ENCODE measurements around the gene TGFBR2.

The TGFBR2 gene

GRCh38 chr3:30605005-30605404 is 1.4 kb upstream of the TGFBR2 start:
- Histone ChIP-seq H3K9ac (ENCODE audit: low read length) (no peak overlapping the region), H3K4me3 (ENCODE audit: low read length) (no peak overlapping the region), H3K9me3 (ENCODE audit: control insufficient read depth, low read length) (no peaks in the 10 kb centered on the region), H3K4me1 (ENCODE audit: control insufficient read depth, insufficient read depth, low read length) (peaks cover 18% of the 10 kb centered on the region), H3K36me3 (ENCODE audit: control insufficient read depth, insufficient read depth, low read length) (no peaks in the 10 kb centered on the region), H3K27me3 (ENCODE audit: control insufficient read depth, insufficient read depth, low read length) (no peaks in the 10 kb centered on the region)

DNA sequence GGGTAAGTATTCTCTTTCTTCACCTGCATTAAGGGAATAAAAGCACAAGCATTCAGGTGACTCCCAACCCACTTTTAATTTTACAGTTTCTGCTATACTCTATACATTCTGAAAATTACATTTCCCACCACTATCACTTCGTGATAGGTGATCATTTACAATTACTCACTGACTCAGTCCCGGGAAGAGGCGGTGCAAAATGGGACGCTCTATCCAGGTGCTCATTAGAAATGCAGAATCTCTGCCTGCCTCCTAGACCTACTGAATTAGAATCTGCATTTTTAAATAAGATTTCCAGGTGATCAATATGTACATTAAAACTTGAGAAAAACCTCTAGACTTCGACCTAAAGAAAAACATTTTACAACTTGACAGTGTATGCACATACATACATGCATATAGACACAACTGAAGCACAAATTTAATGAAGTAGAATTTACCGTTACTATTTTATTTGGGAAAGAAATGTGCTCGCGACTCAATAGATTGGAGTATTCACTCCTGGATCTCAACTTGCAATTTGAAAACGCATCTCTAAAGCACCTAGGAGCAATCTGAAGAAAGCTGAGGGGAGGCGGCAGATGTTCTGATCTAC is 598 bp upstream of the TGFBR2 start:
- Histone ChIP-seq H3K9me3 (ENCODE audit: control insufficient read depth, low read length) (no peaks in the 10 kb centered on the region), H3K36me3 (ENCODE audit: control insufficient read depth, insufficient read depth, low read length) (no peaks in the 10 kb centered on the region), H3K4me3 (ENCODE audit: low read length) (peak overlapping the region; percentile 27), H3K27me3 (ENCODE audit: control insufficient read depth, insufficient read depth, low read length) (no peaks in the 10 kb centered on the region), H3K9ac (ENCODE audit: low read length) (peak overlapping the region; percentile 90), H3K4me1 (ENCODE audit: control insufficient read depth, insufficient read depth, low read length) (peaks cover 20% of the 10 kb centered on the region)

DNA sequence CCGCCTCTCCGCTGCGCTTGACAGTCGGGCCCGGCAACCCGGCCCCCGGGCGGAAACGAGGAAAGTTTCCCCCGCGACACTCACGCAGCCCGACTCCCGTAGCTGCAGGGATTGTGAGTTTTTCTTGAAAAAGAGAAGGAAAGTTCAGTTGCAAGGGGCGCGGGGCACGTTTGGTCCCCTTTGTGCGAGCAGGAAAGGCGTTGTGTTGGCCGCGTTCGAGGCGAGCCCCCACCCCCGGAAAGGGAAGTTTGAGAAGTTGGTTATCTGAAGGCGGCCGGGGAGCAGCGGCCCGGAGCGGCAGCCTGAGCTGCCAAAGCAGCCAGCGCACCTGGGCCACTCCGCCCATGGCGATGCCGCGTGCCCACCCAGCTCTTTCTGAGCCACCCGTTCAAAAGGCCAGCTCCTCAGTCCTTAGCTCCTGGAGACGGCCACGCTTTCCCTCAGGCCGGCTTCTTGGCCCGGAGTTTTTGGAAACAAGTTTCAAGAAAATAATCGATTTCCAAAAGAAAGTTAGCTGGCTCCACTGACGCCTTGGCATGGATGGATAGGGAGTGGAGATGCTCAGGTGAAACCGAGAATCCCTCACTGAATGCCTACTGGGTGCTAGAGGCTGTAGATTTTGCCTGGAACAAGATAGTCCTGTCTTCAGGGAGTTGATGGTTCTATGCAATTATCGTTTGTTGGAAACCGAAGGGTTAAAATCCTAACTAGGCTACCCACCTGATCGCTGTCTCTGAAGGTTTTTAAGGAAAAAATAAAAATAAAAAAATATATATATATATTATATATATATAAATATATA is 832 bp downstream of the TGFBR2 start:
- H3K36me3 ChIP-seq (ENCODE audit: control insufficient read depth, insufficient read depth, low read length), result no peaks in the 10 kb centered on the region
- H3K9me3 ChIP-seq (ENCODE audit: control insufficient read depth, low read length), result no peaks in the 10 kb centered on the region
- H3K27me3 ChIP-seq (ENCODE audit: control insufficient read depth, insufficient read depth, low read length), result no peaks in the 10 kb centered on the region
- peaks cover 24% of the 10 kb centered on the region for H3K4me1 ChIP-seq (ENCODE audit: control insufficient read depth, insufficient read depth, low read length)
- peak overlapping the region; percentile 90 for H3K9ac ChIP-seq (ENCODE audit: low read length)
- H3K4me3 ChIP-seq (ENCODE audit: low read length), result peak overlapping the region; percentile 77

GRCh38 chr3:30608598-30608947 is 2.2 kb downstream of the TGFBR2 start:
- Histone ChIP-seq H3K4me3 (ENCODE audit: low read length) (peak overlapping the region; percentile 33), H3K9ac (ENCODE audit: low read length) (peak overlapping the region; percentile 54), H3K4me1 (ENCODE audit: control insufficient read depth, insufficient read depth, low read length) (peaks cover 30% of the 10 kb centered on the region), H3K27me3 (ENCODE audit: control insufficient read depth, insufficient read depth, low read length) (no peaks in the 10 kb centered on the region), H3K9me3 (ENCODE audit: control insufficient read depth, low read length) (no peaks in the 10 kb centered on the region), H3K36me3 (ENCODE audit: control insufficient read depth, insufficient read depth, low read length) (no peaks in the 10 kb centered on the region)

GRCh38 chr3:30609930-30610701 is 3.7 kb downstream of the TGFBR2 start:
- peaks cover 29% of the 10 kb centered on the region for H3K4me1 ChIP-seq (ENCODE audit: control insufficient read depth, insufficient read depth, low read length)
- no peak overlapping the region for H3K4me3 ChIP-seq (ENCODE audit: low read length)
- no peak overlapping the region for H3K9ac ChIP-seq (ENCODE audit: low read length)

GRCh38 chr3:30610702-30611368 is 4.4 kb downstream of the TGFBR2 start:
- Histone ChIP-seq H3K36me3 (ENCODE audit: control insufficient read depth, insufficient read depth, low read length) (no peaks in the 10 kb centered on the region), H3K9me3 (ENCODE audit: control insufficient read depth, low read length) (no peaks in the 10 kb centered on the region), H3K27me3 (ENCODE audit: control insufficient read depth, insufficient read depth, low read length) (no peaks in the 10 kb centered on the region), H3K4me1 (ENCODE audit: control insufficient read depth, insufficient read depth, low read length) (peaks cover 24% of the 10 kb centered on the region), H3K4me3 (ENCODE audit: low read length) (no peak overlapping the region), H3K9ac (ENCODE audit: low read length) (no peak overlapping the region)

More at GRCh38 chr3:30609930-30610701, 3.7 kb downstream of the TGFBR2 start:
- no peaks in the 10 kb centered on the region for H3K9me3 ChIP-seq (ENCODE audit: control insufficient read depth, low read length)
- H3K27me3 ChIP-seq (ENCODE audit: control insufficient read depth, insufficient read depth, low read length), result no peaks in the 10 kb centered on the region
- H3K36me3 ChIP-seq (ENCODE audit: control insufficient read depth, insufficient read depth, low read length), result no peaks in the 10 kb centered on the region

DNA sequence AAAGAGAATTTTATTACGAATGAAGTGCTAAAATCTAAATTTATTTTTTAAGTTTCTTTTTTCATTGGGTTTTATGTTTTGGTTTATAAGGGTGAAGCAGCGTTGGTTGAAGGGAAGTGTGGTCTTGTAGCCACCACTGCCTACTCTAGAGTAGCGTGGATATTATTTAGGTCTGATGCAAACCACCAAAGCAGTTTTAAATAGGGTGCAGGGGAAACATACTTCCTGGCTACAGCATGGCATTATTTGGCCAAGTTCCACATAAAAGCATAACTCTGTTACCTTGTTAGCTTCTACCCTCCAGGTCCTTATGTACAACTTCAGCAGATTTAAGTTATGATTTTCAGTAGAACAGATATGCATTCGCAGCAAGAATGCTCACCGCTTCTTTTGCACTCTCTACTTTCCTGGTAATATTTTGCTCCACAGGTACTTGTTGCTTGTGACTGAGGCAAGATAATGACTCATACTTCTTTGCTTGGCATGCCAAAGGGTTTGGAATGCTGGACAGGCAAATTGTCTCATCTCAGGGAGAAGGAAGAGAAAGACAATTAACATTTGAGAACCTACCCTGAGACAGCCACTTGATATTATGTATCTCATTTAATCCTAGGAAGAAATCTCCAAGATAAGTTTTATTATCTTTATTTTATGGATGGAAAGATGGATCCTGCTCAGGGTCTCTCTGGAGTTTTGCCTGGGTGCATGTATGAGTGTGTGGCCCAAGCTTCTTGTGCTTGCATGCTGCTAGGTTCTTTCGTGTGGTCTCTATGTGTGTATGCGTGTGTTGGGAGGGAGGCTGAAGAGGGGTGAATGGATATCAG is 5.4 kb downstream of the TGFBR2 start:
- no peaks in the 10 kb centered on the region for H3K36me3 ChIP-seq (ENCODE audit: control insufficient read depth, insufficient read depth, low read length)
- H3K4me3 ChIP-seq (ENCODE audit: low read length), result no peak overlapping the region
- H3K4me1 ChIP-seq (ENCODE audit: control insufficient read depth, insufficient read depth, low read length), result peaks cover 24% of the 10 kb centered on the region
- no peaks in the 10 kb centered on the region for H3K27me3 ChIP-seq (ENCODE audit: control insufficient read depth, insufficient read depth, low read length)
- H3K9ac ChIP-seq (ENCODE audit: low read length), result no peak overlapping the region
- no peaks in the 10 kb centered on the region for H3K9me3 ChIP-seq (ENCODE audit: control insufficient read depth, low read length)

DNA sequence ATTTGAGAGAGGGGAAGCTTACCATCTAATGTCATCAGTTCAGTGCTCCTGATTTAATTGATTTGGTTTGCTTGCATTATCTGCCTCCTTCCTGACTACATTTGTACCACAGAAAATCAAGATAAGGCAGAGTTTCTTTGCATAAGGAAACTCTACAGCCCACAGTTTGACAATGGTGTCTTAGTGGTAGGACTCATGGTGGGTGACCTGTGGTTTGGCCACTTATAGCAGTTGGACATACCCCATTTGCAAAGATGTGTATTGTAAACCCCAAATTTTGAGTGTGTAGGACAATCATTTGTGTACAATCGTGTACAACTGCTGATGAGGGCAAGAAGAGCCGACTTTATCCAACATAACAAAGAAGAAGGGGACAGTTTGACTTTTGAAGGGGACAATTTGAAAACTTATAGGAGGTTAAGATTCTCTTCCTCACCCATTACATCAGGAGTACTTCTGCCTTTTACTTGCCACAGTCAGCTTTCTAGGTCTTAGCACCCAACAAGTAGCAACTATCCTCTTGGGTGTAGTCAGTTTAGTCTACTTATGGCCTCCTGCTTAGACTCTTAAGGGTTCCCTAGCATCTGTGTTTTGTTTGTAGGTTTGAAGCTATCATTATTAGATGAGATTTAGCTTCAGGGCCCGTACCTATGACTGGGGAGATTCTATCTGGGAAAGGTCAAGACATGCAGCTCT is 6.2 kb downstream of the TGFBR2 start:
- Histone ChIP-seq H3K4me1 (ENCODE audit: control insufficient read depth, insufficient read depth, low read length) (peaks cover 24% of the 10 kb centered on the region), H3K27me3 (ENCODE audit: control insufficient read depth, insufficient read depth, low read length) (no peaks in the 10 kb centered on the region)

GRCh38 chr3:30613133-30613825 is 6.9 kb downstream of the TGFBR2 start:
- Histone ChIP-seq H3K27me3 (ENCODE audit: control insufficient read depth, insufficient read depth, low read length) (no peaks in the 10 kb centered on the region), H3K36me3 (ENCODE audit: control insufficient read depth, insufficient read depth, low read length) (no peaks in the 10 kb centered on the region), H3K4me3 (ENCODE audit: low read length) (no peak overlapping the region), H3K9ac (ENCODE audit: low read length) (no peak overlapping the region), H3K9me3 (ENCODE audit: control insufficient read depth, low read length) (no peaks in the 10 kb centered on the region), H3K4me1 (ENCODE audit: control insufficient read depth, insufficient read depth, low read length) (peaks cover 24% of the 10 kb centered on the region)

More for the DNA sequence above, 6.2 kb downstream of the TGFBR2 start:
- Histone ChIP-seq H3K9me3 (ENCODE audit: control insufficient read depth, low read length) (no peaks in the 10 kb centered on the region), H3K36me3 (ENCODE audit: control insufficient read depth, insufficient read depth, low read length) (no peaks in the 10 kb centered on the region), H3K4me3 (ENCODE audit: low read length) (no peak overlapping the region), H3K9ac (ENCODE audit: low read length) (no peak overlapping the region)

- Histone ChIP-seq H3K4me1 (ENCODE audit: control insufficient read depth, insufficient read depth, low read length) (peaks cover 24% of the 10 kb centered on the region), H3K36me3 (ENCODE audit: control insufficient read depth, insufficient read depth, low read length) (no peaks in the 10 kb centered on the region), H3K4me3 (ENCODE audit: low read length) (no peak overlapping the region), H3K9me3 (ENCODE audit: control insufficient read depth, low read length) (no peaks in the 10 kb centered on the region), H3K27me3 (ENCODE audit: control insufficient read depth, insufficient read depth, low read length) (no peaks in the 10 kb centered on the region), H3K9ac (ENCODE audit: low read length) (no peak overlapping the region)
Measured at GRCh38 chr3:30614373-30614772, 8.0 kb downstream of the TGFBR2 start.
